Activated CD4-positive, alpha-beta memory T cell treated with anti-CD3 and anti-CD28 coated beads for 36 hours (primary cell): ENCODE measurements around the gene CLCN2. TPM values are rescaled to one million over a fixed set of nuclear protein-coding genes. Genes with fewer than 3 reads are reported as not detected.

Experiments used
- CTCF ChIA-PET: fragments of 350-600 bp; sonication (Branson Sonifier 250); formaldehyde crosslinking; loops from one replicate; lab custom pipeline; 2021; ENCODE audit warnings: antibody characterized with exemption, inconsistent platforms; lab: Charles Lee
- POLR2A ChIA-PET: fragments of 350-600 bp; sonication (Branson Sonifier 250); formaldehyde crosslinking; loops from one replicate; lab custom pipeline; 2021; ENCODE audit warnings: antibody characterized with exemption; lab: Charles Lee
- DNase-seq: peaks from one replicate; pipeline ENCODE4 v3.0.0-alpha.2; 2020
- H3K27ac Mint-ChIP-seq: one replicate; pipeline ENCODE4 v1.8.0; 2021; ENCODE audit warnings: mixed read lengths
- H3K27me3 Mint-ChIP-seq: one replicate; pipeline ENCODE4 v1.8.0; 2021; ENCODE audit warnings: mixed read lengths
- H3K36me3 Mint-ChIP-seq: one replicate; pipeline ENCODE4 v1.8.0; 2021; ENCODE audit warnings: mixed read lengths
- H3K4me1 Mint-ChIP-seq: one replicate; pipeline ENCODE4 v1.8.0; 2021; ENCODE audit warnings: low read depth, mixed read lengths
- H3K4me3 Mint-ChIP-seq: one replicate; pipeline ENCODE4 v1.8.0; 2021; ENCODE audit warnings: mild to moderate bottlenecking, mixed read lengths
- H3K9me3 Mint-ChIP-seq: one replicate; pipeline ENCODE4 v1.8.0; 2021; ENCODE audit warnings: mixed read lengths
- intact Hi-C: fragments of 100-400 bp; cut with micrococcal nuclease; formaldehyde crosslinking; loops from one replicate; pipeline ENCODE4 v1.15.1; 2023
- total RNA-seq, 2 experiments: library from RNA; stranded (reverse); gene quantifications; one replicate each; pipeline ENCODE4 v1.2.3, GENCODE V29; 2021

CLCN2 gene
- total RNA-seq, 2 experiments from 2014 or later, result 3.2 to 3.7 TPM

GRCh38 chr3:184296616-184297015 is 64.8 kb downstream of the CLCN2 start:
- Mint-ChIP-seq H3K27ac (no peak overlapping the region), H3K9me3 (no peaks in the 10 kb centered on the region), H3K36me3 (peaks cover 17% of the 10 kb centered on the region), H3K4me1 (peaks cover 20% of the 10 kb centered on the region), H3K27me3 (no peaks in the 10 kb centered on the region), H3K4me3 (no peak overlapping the region)
- intact Hi-C loops, result loop anchor here (5.0 to 10.0 kb wide), 3 partner anchors 409 to 659 kb away; partner anchors contain the start of genes KLHL24 and YEATS2
- ChIA-PET POLR2A (no interaction called here), CTCF (no interaction called here)
- no peak for DNase-seq

Other genes with a start within 250 kb of the CLCN2 start
- 10 to 100 TPM; 49.6 to 51.5 TPM for gene EIF2B5, start 226.2 kb downstream of the CLCN2 start, total RNA-seq
- gene DVL3, start 206.2 kb downstream of the CLCN2 start, total RNA-seq, result 10 to 100 TPM; 28.5 to 32.4 TPM
- gene AP2M1, start 186.8 kb downstream of the CLCN2 start, total RNA-seq, result 100 to 1,000 TPM; 218 to 221 TPM
- gene ABCF3, start 175.4 kb downstream of the CLCN2 start, total RNA-seq, result 10 to 100 TPM; 41.2 to 48.7 TPM
- gene VWA5B2, start 132.0 kb downstream of the CLCN2 start, total RNA-seq, result not detected
- 10 to 100 TPM; 31.6 to 34.1 TPM for gene ALG3, start 112.6 kb downstream of the CLCN2 start, total RNA-seq
- 1 to 10 TPM; 3.5 to 4.4 TPM for gene EEF1AKMT4, start 111.9 kb downstream of the CLCN2 start, total RNA-seq
- under 1 TPM; 0.21 to 0.51 TPM for gene CAMK2N2, start 100.1 kb downstream of the CLCN2 start, total RNA-seq
- not detected for gene ECE2, start 85.6 kb downstream of the CLCN2 start, total RNA-seq
- gene PSMD2, start 62.4 kb downstream of the CLCN2 start, total RNA-seq, result 100 to 1,000 TPM; 246 to 257 TPM
- gene EIF4G1, start 47.0 kb downstream of the CLCN2 start, total RNA-seq, result 100 to 1,000 TPM; 410 to 432 TPM
- 1 to 10 TPM; 7.0 to 8.9 TPM for gene FAM131A, start 24.0 kb downstream of the CLCN2 start, total RNA-seq
- gene POLR2H, start 105 bp upstream of the CLCN2 start, total RNA-seq, result 100 to 1,000 TPM in 1 of 2 experiments, 10 to 100 TPM in 1; 100.0 to 103 TPM
- gene THPO, start 16.6 kb upstream of the CLCN2 start, total RNA-seq, result not detected
- under 1 TPM in 1 of 2 experiments, not detected in 1; 0.21 TPM for gene CHRD, start 18.4 kb upstream of the CLCN2 start, total RNA-seq
- gene EPHB3, start 200.2 kb upstream of the CLCN2 start, total RNA-seq, result under 1 TPM in 1 of 2 experiments, not detected in 1; 0.07 TPM